C4-2B (cell line): ENCODE results near the gene ADGRD1.

Experiments
- ZFX ChIP-seq: fragments of 450-650 bp; IDR thresholded peaks from 2 replicates; pipeline ENCODE4 v1.6.1; 2017
- TF ChIP-seq, protein P1 (sequence below): fragments of 450-650 bp; conservative IDR thresholded peaks from 2 replicates; pipeline ENCODE4 v1.5.1; 2017; ENCODE audit warnings: mild to moderate bottlenecking

- TF ChIP-seq, protein P1, sequence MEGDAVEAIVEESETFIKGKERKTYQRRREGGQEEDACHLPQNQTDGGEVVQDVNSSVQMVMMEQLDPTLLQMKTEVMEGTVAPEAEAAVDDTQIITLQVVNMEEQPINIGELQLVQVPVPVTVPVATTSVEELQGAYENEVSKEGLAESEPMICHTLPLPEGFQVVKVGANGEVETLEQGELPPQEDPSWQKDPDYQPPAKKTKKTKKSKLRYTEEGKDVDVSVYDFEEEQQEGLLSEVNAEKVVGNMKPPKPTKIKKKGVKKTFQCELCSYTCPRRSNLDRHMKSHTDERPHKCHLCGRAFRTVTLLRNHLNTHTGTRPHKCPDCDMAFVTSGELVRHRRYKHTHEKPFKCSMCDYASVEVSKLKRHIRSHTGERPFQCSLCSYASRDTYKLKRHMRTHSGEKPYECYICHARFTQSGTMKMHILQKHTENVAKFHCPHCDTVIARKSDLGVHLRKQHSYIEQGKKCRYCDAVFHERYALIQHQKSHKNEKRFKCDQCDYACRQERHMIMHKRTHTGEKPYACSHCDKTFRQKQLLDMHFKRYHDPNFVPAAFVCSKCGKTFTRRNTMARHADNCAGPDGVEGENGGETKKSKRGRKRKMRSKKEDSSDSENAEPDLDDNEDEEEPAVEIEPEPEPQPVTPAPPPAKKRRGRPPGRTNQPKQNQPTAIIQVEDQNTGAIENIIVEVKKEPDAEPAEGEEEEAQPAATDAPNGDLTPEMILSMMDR, result no peak
- TF ChIP-seq ZFX, result no peak
Observed at GRCh38 chr12:131085816-131086591, 132.3 kb downstream of the ADGRD1 start.
